Activated naive CD4-positive, alpha-beta T cell treated with anti-CD3 and anti-CD28 coated beads, Interleukin-2, amount 50 U/mL, for 24 hours (primary cell): Measurements from ENCODE around the gene SYTL2.
"Not testable (repeated sequence)": the region's sequence is repeated elsewhere in the genome, so short reads cannot be mapped to it uniquely, and the experiment has no call there.

Experiments used
- H3K27ac Mint-ChIP-seq: one replicate; pipeline ENCODE4 v1.8.0; 2021; ENCODE audit warnings: mild to moderate bottlenecking, mixed read lengths
- H3K27me3 Mint-ChIP-seq: one replicate; pipeline ENCODE4 v1.8.0; 2021; ENCODE audit warnings: mixed read lengths
- H3K36me3 Mint-ChIP-seq: one replicate; pipeline ENCODE4 v1.8.0; 2021; ENCODE audit warnings: mixed read lengths
- H3K4me1 Mint-ChIP-seq: one replicate; pipeline ENCODE4 v1.8.0; 2021; ENCODE audit warnings: mixed read lengths
- H3K4me3 Mint-ChIP-seq: one replicate; pipeline ENCODE4 v1.8.0; 2021; ENCODE audit warnings: mild to moderate bottlenecking, mixed read lengths
- H3K9me3 Mint-ChIP-seq: one replicate; pipeline ENCODE4 v1.8.0; 2021; ENCODE audit warnings: mixed read lengths

SYTL2 gene

GRCh38 chr11:85784480-85785265 lies 26.3 kb downstream of the SYTL2 start:
- H3K4me1 Mint-ChIP-seq: peaks cover 50% of the 10 kb centered on the region
- peaks cover 7% of the 10 kb centered on the region for H3K36me3 Mint-ChIP-seq
- no peaks in the 10 kb centered on the region for H3K27me3 Mint-ChIP-seq
- H3K4me3 Mint-ChIP-seq: no peak overlapping the region
- peaks cover 5% of the 10 kb centered on the region for H3K9me3 Mint-ChIP-seq
- no peak overlapping the region for H3K27ac Mint-ChIP-seq

GRCh38 chr11:85783758-85784157 lies 27.2 kb downstream of the SYTL2 start:
- no peaks in the 10 kb centered on the region for H3K27me3 Mint-ChIP-seq
- H3K36me3 Mint-ChIP-seq: peaks cover 7% of the 10 kb centered on the region
- no peak overlapping the region for H3K27ac Mint-ChIP-seq
- no peak overlapping the region for H3K4me3 Mint-ChIP-seq
- peaks cover 50% of the 10 kb centered on the region for H3K4me1 Mint-ChIP-seq
- H3K9me3 Mint-ChIP-seq: peaks cover 5% of the 10 kb centered on the region

- H3K36me3 Mint-ChIP-seq, H3K4me3 Mint-ChIP-seq: not testable (repeated sequence)
These were observed 30.0 kb downstream of the SYTL2 start for GRCh38 chr11:85780780-85781517.

GRCh38 chr11:85779956-85780640 lies 30.8 kb downstream of the SYTL2 start:
- H3K27ac Mint-ChIP-seq: no peak overlapping the region
- H3K4me1 Mint-ChIP-seq: peaks cover 45% of the 10 kb centered on the region

More at GRCh38 chr11:85780780-85781517, 30.0 kb downstream of the SYTL2 start:
- not testable (repeated sequence) for H3K9me3 Mint-ChIP-seq, H3K27me3 Mint-ChIP-seq
- H3K27ac Mint-ChIP-seq: peak overlapping the region; percentile 36
- peaks cover 44% of the 10 kb centered on the region for H3K4me1 Mint-ChIP-seq

GRCh38 chr11:85777603-85777972 lies 33.4 kb downstream of the SYTL2 start:
- not testable (repeated sequence) for H3K27ac Mint-ChIP-seq, H3K9me3 Mint-ChIP-seq, H3K27me3 Mint-ChIP-seq, H3K36me3 Mint-ChIP-seq, H3K4me3 Mint-ChIP-seq
- H3K4me1 Mint-ChIP-seq: peaks cover 52% of the 10 kb centered on the region

More at GRCh38 chr11:85779956-85780640, 30.8 kb downstream of the SYTL2 start:
- Mint-ChIP-seq H3K36me3 (peaks cover 7% of the 10 kb centered on the region), H3K9me3 (peaks cover 5% of the 10 kb centered on the region), H3K27me3 (no peaks in the 10 kb centered on the region), H3K4me3 (no peak overlapping the region)

GRCh38 chr11:85776951-85777602 lies 33.9 kb downstream of the SYTL2 start:
- peaks cover 2% of the 10 kb centered on the region for H3K36me3 Mint-ChIP-seq
- H3K4me3 Mint-ChIP-seq: no peak overlapping the region
- no peaks in the 10 kb centered on the region for H3K9me3 Mint-ChIP-seq
- peaks cover 49% of the 10 kb centered on the region for H3K4me1 Mint-ChIP-seq
- peak overlapping the region; percentile 0 for H3K27ac Mint-ChIP-seq
- H3K27me3 Mint-ChIP-seq: no peaks in the 10 kb centered on the region

- Mint-ChIP-seq H3K27me3 (no peaks in the 10 kb centered on the region), H3K4me3 (peak overlapping the region; percentile 47), H3K4me1 (peaks cover 34% of the 10 kb centered on the region), H3K27ac (no peak overlapping the region), H3K9me3 (no peaks in the 10 kb centered on the region), H3K36me3 (peaks cover 2% of the 10 kb centered on the region)
These were observed 36.5 kb downstream of the SYTL2 start for GRCh38 chr11:85774256-85775101.

- Mint-ChIP-seq H3K27ac (no peak overlapping the region), H3K4me1 (peaks cover 51% of the 10 kb centered on the region), H3K36me3 (peaks cover 10% of the 10 kb centered on the region)
These were observed 38.2 kb downstream of the SYTL2 start for GRCh38 chr11:85772695-85773094.

GRCh38 chr11:85771568-85771967 lies 39.4 kb downstream of the SYTL2 start:
- Mint-ChIP-seq H3K27me3 (no peaks in the 10 kb centered on the region), H3K4me1 (peaks cover 56% of the 10 kb centered on the region), H3K9me3 (peaks cover 5% of the 10 kb centered on the region), H3K27ac (no peak overlapping the region), H3K4me3 (no peak overlapping the region), H3K36me3 (peaks cover 11% of the 10 kb centered on the region)

More at GRCh38 chr11:85772695-85773094, 38.2 kb downstream of the SYTL2 start:
- no peak overlapping the region for H3K4me3 Mint-ChIP-seq
- peaks cover 5% of the 10 kb centered on the region for H3K9me3 Mint-ChIP-seq
- H3K27me3 Mint-ChIP-seq: no peaks in the 10 kb centered on the region

- Mint-ChIP-seq H3K36me3 (peaks cover 9% of the 10 kb centered on the region), H3K27ac (no peak overlapping the region), H3K4me1 (peaks cover 56% of the 10 kb centered on the region)
These were observed 41.2 kb downstream of the SYTL2 start for GRCh38 chr11:85769771-85770170.

GRCh38 chr11:85768473-85769146 lies 42.3 kb downstream of the SYTL2 start:
- Mint-ChIP-seq H3K36me3 (peaks cover 9% of the 10 kb centered on the region), H3K27me3 (no peaks in the 10 kb centered on the region), H3K4me1 (peaks cover 57% of the 10 kb centered on the region), H3K9me3 (peaks cover 5% of the 10 kb centered on the region), H3K4me3 (no peak overlapping the region), H3K27ac (no peak overlapping the region)

More at GRCh38 chr11:85769771-85770170, 41.2 kb downstream of the SYTL2 start:
- Mint-ChIP-seq H3K4me3 (no peak overlapping the region), H3K27me3 (no peaks in the 10 kb centered on the region), H3K9me3 (peaks cover 5% of the 10 kb centered on the region)

- peaks cover 13% of the 10 kb centered on the region for H3K36me3 Mint-ChIP-seq
- H3K4me3 Mint-ChIP-seq: no peak overlapping the region
- no peaks in the 10 kb centered on the region for H3K27me3 Mint-ChIP-seq
- H3K4me1 Mint-ChIP-seq: peaks cover 61% of the 10 kb centered on the region
- H3K27ac Mint-ChIP-seq: no peak overlapping the region
- peaks cover 5% of the 10 kb centered on the region for H3K9me3 Mint-ChIP-seq
These were observed 43.5 kb downstream of the SYTL2 start for GRCh38 chr11:85767246-85767945.

- H3K9me3 Mint-ChIP-seq: peaks cover 5% of the 10 kb centered on the region
- H3K27me3 Mint-ChIP-seq: no peaks in the 10 kb centered on the region
- H3K4me1 Mint-ChIP-seq: peaks cover 64% of the 10 kb centered on the region
- H3K27ac Mint-ChIP-seq: peak overlapping the region; percentile 20
- H3K36me3 Mint-ChIP-seq: peaks cover 13% of the 10 kb centered on the region
- no peak overlapping the region for H3K4me3 Mint-ChIP-seq
These were observed 44.2 kb downstream of the SYTL2 start for GRCh38 chr11:85766721-85767161.

- H3K4me3 Mint-ChIP-seq: no peak overlapping the region
- H3K27ac Mint-ChIP-seq: no peak overlapping the region
- H3K36me3 Mint-ChIP-seq: peaks cover 13% of the 10 kb centered on the region
- H3K27me3 Mint-ChIP-seq: no peaks in the 10 kb centered on the region
- peaks cover 5% of the 10 kb centered on the region for H3K9me3 Mint-ChIP-seq
- H3K4me1 Mint-ChIP-seq: peaks cover 73% of the 10 kb centered on the region
These were observed 46.1 kb downstream of the SYTL2 start for GRCh38 chr11:85764796-85765195.
